Loucy (cell line): ENCODE measurements around the gene CCDC134.

Experiments used
- CTCF ChIP-seq: fragments of 200-600 bp; sonication (generic); conservative IDR thresholded peaks from 2 replicates; pipeline ENCODE4 v1.5.1; 2014; ENCODE audit warnings: mild to moderate bottlenecking, antibody characterized with exemption, low read length
- EZH2phosphoT487 ChIP-seq: fragments of 200-600 bp; IDR thresholded peaks from 2 replicates; pipeline ENCODE4 v1.6.1; 2018; ENCODE audit warnings: antibody characterized with exemption, mild to moderate bottlenecking, moderate library complexity, borderline replicate concordance

GRCh38 chr22:41776381-41776780, 24.1 kb upstream of the CCDC134 start:
- TF ChIP-seq CTCF (no peak), EZH2phosphoT487 (no peak)
